HCT116 (cell line): ENCODE data around the gene HMGCS2. TPM values are rescaled to one million over a fixed set of nuclear protein-coding genes. Genes with fewer than 3 reads are reported as not detected.

Experiments
- ATAC-seq: fragments of 200-7000 bp; cut with Tn5 transposase; 2 replicates; pipeline ENCODE4 v1.9.1; 2020; ENCODE audit warnings: mild to moderate bottlenecking, moderate library complexity
- BruUV-seq: library from RNA; stranded (reverse); fragments of 400-500 nt; replicated peaks from 2 replicates; lab custom pipeline; 2021; lab: Mats Ljungman, UMichigan
- CTCF ChIA-PET: fragments of 300-600 bp; sonication (Branson Sonifier 250); formaldehyde crosslinking; loops from one replicate; lab custom pipeline; 2021; ENCODE audit warnings: antibody characterized with exemption; lab: Charles Lee
- POLR2A ChIA-PET: fragments of 300-600, 350-600 bp; sonication (Branson Sonifier 250); formaldehyde crosslinking; loops from one replicate; lab custom pipeline; 2021; ENCODE audit warnings: antibody characterized with exemption; lab: Charles Lee
- RAD21 ChIA-PET, 2 experiments: fragments of 300-600 bp; sonication (Branson Sonifier 250); formaldehyde crosslinking; loops; one replicate each; lab custom pipeline; 2023; ENCODE audit warnings: low total read pairs in 2 of 2; ENCODE audit not compliant: uncharacterized antibody in 2 of 2, unreplicated experiment in 2 of 2, low non-redundant PET in 1 of 2; lab: Charles Lee
- DNase-seq: peaks from one replicate; pipeline ENCODE4 v3.0.0-alpha.2; 2010; ENCODE audit warnings: low read depth, low spot score
- H2AFZ ChIP-seq: fragments of 200-600 bp; shearing (Covaris generic), sonication (generic); 2 replicates; pipeline ENCODE4 v1.6.1; 2017; ENCODE audit warnings: low read depth, mixed run types, mixed read lengths, antibody characterized with exemption, low read length; ENCODE audit not compliant: poor library complexity, severe bottlenecking
- H3K27ac ChIP-seq: 2 replicates; pipeline ENCODE4 v1.5.1; 2012; ENCODE audit warnings: low read depth, low read length
- H3K27me3 ChIP-seq: fragments of 200-600 bp; sonication (generic); 2 replicates; pipeline ENCODE4 v1.6.1; 2016; ENCODE audit warnings: mixed run types, low read length, mixed read lengths; ENCODE audit not compliant: insufficient read depth
- H3K36me3 ChIP-seq, 2 experiments: fragments of 200-500 bp in 1 of 2; fragments of 200-600 bp in 1 of 2; sonication (Bioruptor generic) in 1 of 2; sonication (generic) in 1 of 2; 2 replicates each; pipeline versions ENCODE4 v1.5.1 to v1.6.1; 2014 to 2016; ENCODE audit warnings: low read length in 2 of 2, inconsistent platforms in 1 of 2, mixed read lengths in 1 of 2, mixed run types in 1 of 2; ENCODE audit not compliant: insufficient read depth in 2 of 2, control insufficient read depth in 1 of 2
- H3K4me1 ChIP-seq, 2 experiments: fragments of 200-600 bp in 1 of 2; sonication (generic) in 1 of 2; 2 replicates each; pipeline versions ENCODE4 v1.5.1 to v1.6.1; 2012 to 2017; ENCODE audit warnings: low read length in 2 of 2, inconsistent platforms in 1 of 2, mild to moderate bottlenecking in 1 of 2, mixed read lengths in 1 of 2, mixed run types in 1 of 2, moderate library complexity in 1 of 2; ENCODE audit not compliant: insufficient read depth in 2 of 2, control insufficient read depth in 1 of 2
- H3K4me2 ChIP-seq: fragments of 200-600 bp; sonication (generic); 2 replicates; pipeline ENCODE4 v1.6.1; 2017; ENCODE audit warnings: mixed run types, low read length, mixed read lengths
- H3K4me3 ChIP-seq, 2 experiments: fragments of 200-600 bp in 1 of 2; sonication (generic) in 1 of 2; replicated peaks in 1 of 2; 2 replicates each; pipeline ENCODE4 v1.5.1; 2011 to 2016; ENCODE audit warnings: low read length in 2 of 2, control low read depth in 1 of 2, low read depth in 1 of 2, mild to moderate bottlenecking in 1 of 2, mixed read lengths in 1 of 2, mixed run types in 1 of 2
- H3K79me2 ChIP-seq: fragments of 200-600 bp; sonication (generic); 2 replicates; pipeline ENCODE4 v1.6.1; 2017; ENCODE audit warnings: mild to moderate bottlenecking, mixed run types, low read length, moderate library complexity, mixed read lengths; ENCODE audit not compliant: insufficient read depth
- H3K9ac ChIP-seq: fragments of 200-600 bp; sonication (generic); 2 replicates; pipeline ENCODE4 v1.6.1; 2016; ENCODE audit warnings: low read length, mixed read lengths
- H3K9me2 ChIP-seq: fragments of 200-600 bp; sonication (generic), shearing (Covaris generic); 2 replicates; pipeline ENCODE4 v1.6.1; 2017; ENCODE audit warnings: mixed run types, mild to moderate bottlenecking, moderate library complexity; ENCODE audit not compliant: insufficient read depth
- H3K9me3 ChIP-seq, 2 experiments: fragments of 200-500 bp in 1 of 2; fragments of 200-600 bp in 1 of 2; sonication (Bioruptor generic) in 1 of 2; sonication (generic) in 1 of 2; 2 replicates each; pipeline ENCODE4 v1.6.1; 2014 to 2017; ENCODE audit warnings: low read length in 2 of 2, mixed read lengths in 2 of 2, inconsistent platforms in 1 of 2, low read depth in 1 of 2, mild to moderate bottlenecking in 1 of 2, mixed run types in 1 of 2, moderate library complexity in 1 of 2; ENCODE audit not compliant: control insufficient read depth in 1 of 2, insufficient read depth in 1 of 2
- H4K20me1 ChIP-seq: fragments of 200-600 bp; sonication (generic), shearing (Covaris generic); 2 replicates; pipeline ENCODE4 v1.6.1; 2017; ENCODE audit warnings: mixed run types, mild to moderate bottlenecking, moderate library complexity; ENCODE audit not compliant: insufficient read depth
- ELF1 ChIP-seq: IDR thresholded peaks from 2 replicates; pipeline ENCODE4 v1.6.1; 2012; ENCODE audit warnings: low read depth, borderline replicate concordance
- EZH2 ChIP-seq: fragments of 200-600 bp; sonication (generic); IDR thresholded peaks from 2 replicates; pipeline ENCODE4 v1.6.1; 2017; ENCODE audit warnings: antibody characterized with exemption, mixed run types
- EZH2phosphoT487 ChIP-seq: fragments of 200-600 bp; IDR thresholded peaks from 2 replicates; pipeline ENCODE4 v1.6.1; 2018; ENCODE audit warnings: antibody characterized with exemption, borderline replicate concordance
- FOSL1 ChIP-seq: IDR thresholded peaks from 2 replicates; pipeline ENCODE4 v1.6.1; 2012; ENCODE audit warnings: low read depth
- JUND ChIP-seq: IDR thresholded peaks from 2 replicates; pipeline ENCODE4 v1.6.1; 2012
- POLR2A ChIP-seq: IDR thresholded peaks from 2 replicates; pipeline ENCODE4 v1.7.0; 2011; ENCODE audit warnings: borderline replicate concordance; ENCODE audit not compliant: insufficient read depth, insufficient read length; ENCODE audit errors: extremely low read depth
- POLR2AphosphoS5 ChIP-seq: IDR thresholded peaks from 2 replicates; pipeline ENCODE4 v1.6.1; 2011; ENCODE audit warnings: mild to moderate bottlenecking, low read depth, low read length, moderate library complexity
- SIN3A ChIP-seq: IDR thresholded peaks from 2 replicates; pipeline ENCODE4 v1.6.1; 2012; ENCODE audit warnings: low read depth
- SRF ChIP-seq: IDR thresholded peaks from 2 replicates; pipeline ENCODE4 v1.6.1; 2012; ENCODE audit warnings: low read depth
- YY1 ChIP-seq: IDR thresholded peaks from 2 replicates; pipeline ENCODE4 v1.6.1; 2011; ENCODE audit warnings: low read length, low read depth, moderate library complexity, mild to moderate bottlenecking; ENCODE audit not compliant: insufficient replicate concordance; ENCODE audit errors: extremely low read depth
- ZNF274 ChIP-seq: fragments of 200-500 bp; sonication (Bioruptor generic); IDR thresholded peaks from 2 replicates; pipeline ENCODE4 v1.6.1; 2014; ENCODE audit warnings: mild to moderate bottlenecking, low read depth, low read length, inconsistent platforms
- intact Hi-C: fragments of 100-400 bp; cut with micrococcal nuclease; formaldehyde crosslinking; loops from 2 replicates; pipeline ENCODE4 v1.10.0; 2022
- total RNA-seq: library from RNA; stranded (reverse); gene quantifications from one replicate; pipeline ENCODE4 v1.2.1, GENCODE V29; 2021; ENCODE audit not compliant: unreplicated experiment
- TF ChIP-seq, protein P1 (sequence below), 3 experiments: fragments of 200-600 bp in 1 of 3; sonication (generic) in 1 of 3; IDR thresholded peaks in 2 of 3; conservative IDR thresholded peaks in 1 of 3; 2 replicates each; pipeline ENCODE4 v1.5.1; 2012 to 2017; ENCODE audit warnings: low read depth in 2 of 3, low read length in 2 of 3, antibody characterized with exemption in 1 of 3, borderline replicate concordance in 1 of 3, control low read depth in 1 of 3, mild to moderate bottlenecking in 1 of 3, mixed read lengths in 1 of 3, mixed run types in 1 of 3, moderate library complexity in 1 of 3; ENCODE audit not compliant: insufficient read depth in 1 of 3

The HMGCS2 gene
- total RNA-seq, 1 experiment from 2014 or later: 0.20 TPM

DNA sequence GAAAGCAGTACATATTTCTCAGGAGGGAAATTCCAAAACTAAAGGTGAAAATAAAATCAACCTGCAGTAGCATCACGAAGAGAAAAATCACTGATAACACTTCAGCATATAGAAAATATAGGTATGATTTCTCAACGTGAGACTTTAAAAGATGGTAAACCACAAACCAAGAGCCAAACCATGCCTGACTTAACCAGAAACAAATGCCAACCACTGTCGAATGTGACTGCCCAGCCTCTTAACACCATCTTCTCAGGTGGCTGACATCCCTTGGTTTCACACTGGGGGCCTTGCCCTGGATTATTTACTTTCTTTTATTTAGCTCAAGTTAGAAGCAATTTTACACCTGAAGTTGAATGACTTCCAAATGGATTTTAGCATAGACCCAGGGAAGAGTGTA, 10.1 kb downstream of the HMGCS2 start:
- Histone ChIP-seq H3K9me2 (no peaks in the 10 kb centered on the region; the same call in 1 of the 2 replicates), H4K20me1 (no peaks in the 10 kb centered on the region), H2AFZ (no peak overlapping the region), H3K4me1 (no peaks in the 10 kb centered on the region), H3K4me3 (no peak overlapping the region), H3K9me3 (no peaks in the 10 kb centered on the region), H3K79me2 (no peaks in the 10 kb centered on the region), H3K27me3 (no peaks in the 10 kb centered on the region), H3K4me2 (no peak overlapping the region), H3K27ac (no peak overlapping the region), H3K9ac (no peak overlapping the region), H3K36me3 (no peaks in the 10 kb centered on the region)
- no TSS peak for BruUV-seq
- ChIA-PET CTCF (no interaction called here), POLR2A (no interaction called here), RAD21 (no interaction called here)
- intact Hi-C loops: no loop called here
- no peak for DNase-seq
- ATAC-seq: no peak
- TF ChIP-seq POLR2A (no peak), ELF1 (no peak), SRF (no peak), POLR2AphosphoS5 (no peak), JUND (no peak), EZH2phosphoT487 (no peak), FOSL1 (no peak), SIN3A (no peak), EZH2 (no peak), ZNF274 (no peak), YY1 (no peak)
- TF ChIP-seq, protein P1, sequence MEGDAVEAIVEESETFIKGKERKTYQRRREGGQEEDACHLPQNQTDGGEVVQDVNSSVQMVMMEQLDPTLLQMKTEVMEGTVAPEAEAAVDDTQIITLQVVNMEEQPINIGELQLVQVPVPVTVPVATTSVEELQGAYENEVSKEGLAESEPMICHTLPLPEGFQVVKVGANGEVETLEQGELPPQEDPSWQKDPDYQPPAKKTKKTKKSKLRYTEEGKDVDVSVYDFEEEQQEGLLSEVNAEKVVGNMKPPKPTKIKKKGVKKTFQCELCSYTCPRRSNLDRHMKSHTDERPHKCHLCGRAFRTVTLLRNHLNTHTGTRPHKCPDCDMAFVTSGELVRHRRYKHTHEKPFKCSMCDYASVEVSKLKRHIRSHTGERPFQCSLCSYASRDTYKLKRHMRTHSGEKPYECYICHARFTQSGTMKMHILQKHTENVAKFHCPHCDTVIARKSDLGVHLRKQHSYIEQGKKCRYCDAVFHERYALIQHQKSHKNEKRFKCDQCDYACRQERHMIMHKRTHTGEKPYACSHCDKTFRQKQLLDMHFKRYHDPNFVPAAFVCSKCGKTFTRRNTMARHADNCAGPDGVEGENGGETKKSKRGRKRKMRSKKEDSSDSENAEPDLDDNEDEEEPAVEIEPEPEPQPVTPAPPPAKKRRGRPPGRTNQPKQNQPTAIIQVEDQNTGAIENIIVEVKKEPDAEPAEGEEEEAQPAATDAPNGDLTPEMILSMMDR (IDR thresholded peaks at IDR 0.05 in 2 of 3, conservative IDR thresholded peaks at IDR 0.05 in 1 of 3; ENCODE audit: borderline replicate concordance in 1 of 3, insufficient read depth in 1 of 3, low read depth in 2 of 3, low read length in 2 of 3): no peak
